Astrocyte (in vitro differentiated cells and primary cell): ENCODE measurements around the gene NBDY. TPM values are rescaled to one million over a fixed set of nuclear protein-coding genes. Genes with fewer than 3 reads are reported as not detected.

Source experiments
- DNase-seq: peaks from one replicate; pipeline ENCODE4 v3.0.0-alpha.2; 2010; ENCODE audit warnings: low read depth
- FAIRE-seq: peaks from 2 replicates; lab custom pipeline; 2011; peaks lifted over from hg19 to GRCh38; lab: Jason Lieb, UNC
- H2AFZ ChIP-seq: 2 replicates; pipeline ENCODE4 v1.6.0; 2012; ENCODE audit warnings: low read depth, low read length, inconsistent platforms
- H3K27ac ChIP-seq: 2 replicates; pipeline ENCODE4 v1.5.1; 2011; ENCODE audit warnings: low read depth, low read length, inconsistent platforms
- H3K27me3 ChIP-seq: 2 replicates; pipeline ENCODE4 v1.6.0; 2011; ENCODE audit warnings: low read length, inconsistent platforms; ENCODE audit not compliant: insufficient read depth
- H3K36me3 ChIP-seq: 2 replicates; pipeline ENCODE4 v1.5.1; 2011; ENCODE audit warnings: low read length, inconsistent platforms; ENCODE audit not compliant: insufficient read depth
- H3K4me1 ChIP-seq: 2 replicates; pipeline ENCODE4 v1.5.1; 2011; ENCODE audit warnings: low read length, inconsistent platforms; ENCODE audit not compliant: insufficient read depth
- H3K4me2 ChIP-seq: 2 replicates; pipeline ENCODE4 v1.6.0; 2012; ENCODE audit warnings: low read length, inconsistent platforms
- H3K4me3 ChIP-seq: 2 replicates; pipeline ENCODE4 v1.5.1; 2011; ENCODE audit warnings: low read depth, mild to moderate bottlenecking, low read length, inconsistent platforms; ENCODE audit not compliant: insufficient read depth
- H3K79me2 ChIP-seq: 2 replicates; pipeline ENCODE4 v1.6.0; 2012; ENCODE audit warnings: mild to moderate bottlenecking, low read length, inconsistent platforms; ENCODE audit not compliant: insufficient read depth
- H3K9ac ChIP-seq: 2 replicates; pipeline ENCODE4 v1.6.0; 2012; ENCODE audit warnings: mild to moderate bottlenecking, low read length, inconsistent platforms
- H3K9me3 ChIP-seq: 2 replicates; pipeline ENCODE4 v1.5.1; 2012; ENCODE audit warnings: low read depth, mild to moderate bottlenecking, low read length, inconsistent platforms; ENCODE audit not compliant: insufficient read depth
- H4K20me1 ChIP-seq: 2 replicates; pipeline ENCODE4 v1.6.0; 2012; ENCODE audit warnings: low read length, inconsistent platforms; ENCODE audit not compliant: insufficient read depth
- H3K27ac Mint-ChIP-seq: one replicate; pipeline ENCODE4 v1.8.0; 2021; ENCODE audit warnings: mild to moderate bottlenecking, mixed read lengths; ENCODE audit not compliant: unreplicated experiment
- H3K27me3 Mint-ChIP-seq: one replicate; pipeline ENCODE4 v1.8.0; 2021; ENCODE audit warnings: low read depth, mixed read lengths; ENCODE audit not compliant: unreplicated experiment
- H3K36me3 Mint-ChIP-seq: one replicate; pipeline ENCODE4 v1.8.0; 2021; ENCODE audit warnings: low read depth, mixed read lengths; ENCODE audit not compliant: unreplicated experiment
- H3K4me1 Mint-ChIP-seq: one replicate; pipeline ENCODE4 v1.8.0; 2021; ENCODE audit warnings: low read depth, mixed read lengths; ENCODE audit not compliant: unreplicated experiment
- H3K4me3 Mint-ChIP-seq: one replicate; pipeline ENCODE4 v1.8.0; 2021; ENCODE audit warnings: mild to moderate bottlenecking, moderate library complexity, mixed read lengths; ENCODE audit not compliant: unreplicated experiment
- H3K9me3 Mint-ChIP-seq: one replicate; pipeline ENCODE4 v1.8.0; 2021; ENCODE audit warnings: mild to moderate bottlenecking, mixed read lengths; ENCODE audit not compliant: unreplicated experiment
- EZH2 ChIP-seq: IDR thresholded peaks from 2 replicates; pipeline ENCODE4 v1.6.1; 2012; ENCODE audit warnings: mild to moderate bottlenecking, low read length, inconsistent platforms; ENCODE audit not compliant: insufficient read depth
- total RNA-seq: library from RNA; stranded (reverse); gene quantifications from 2 replicates; pipeline ENCODE4 v1.2.1, GENCODE V29; 2021
- TF ChIP-seq, protein P1 (sequence below): IDR thresholded peaks from 2 replicates; pipeline ENCODE4 v1.5.1; 2011; ENCODE audit warnings: low read depth, mild to moderate bottlenecking, inconsistent platforms, low read length, moderate library complexity; ENCODE audit not compliant: insufficient read depth

NBDY gene
- total RNA-seq, 1 donor from 2014 or later: 86.9 TPM

DNA sequence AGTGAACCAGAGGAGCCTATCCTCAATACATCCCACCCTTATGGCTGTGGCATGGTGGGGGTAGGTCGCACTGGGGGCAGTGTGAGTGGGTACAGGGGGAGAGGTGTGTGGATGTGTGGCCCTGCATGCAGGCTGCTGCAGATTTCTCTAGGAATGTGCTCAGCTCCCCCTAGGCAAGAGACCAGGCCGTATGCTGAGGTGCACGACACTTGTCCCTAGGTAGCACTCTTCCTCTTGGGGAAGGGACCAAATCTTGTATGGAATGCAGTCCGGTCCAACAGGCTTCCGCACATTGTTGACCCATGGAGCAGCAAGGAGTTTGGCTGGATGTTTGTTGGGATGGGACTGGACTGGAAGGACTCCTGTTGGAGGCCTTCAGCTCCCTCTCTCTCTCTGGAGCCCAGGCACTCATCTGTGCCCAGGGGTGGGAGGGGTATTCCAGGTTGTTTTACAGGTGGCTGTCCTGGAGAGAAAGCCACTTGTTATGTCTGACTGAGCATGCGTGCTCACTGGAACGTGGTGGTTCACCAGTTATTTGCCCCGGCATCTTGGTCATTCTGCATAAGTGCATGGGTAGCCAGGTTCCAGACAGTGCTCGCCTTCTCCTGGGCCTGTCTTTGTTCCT, 55.1 kb downstream of the NBDY start:
- H3K4me3 ChIP-seq: no peak overlapping the region
- H3K9me3 ChIP-seq: no peaks in the 10 kb centered on the region
- H3K9ac ChIP-seq: no peak overlapping the region
- peaks cover 7% of the 10 kb centered on the region for H4K20me1 ChIP-seq
- no peaks in the 10 kb centered on the region for H3K36me3 ChIP-seq
- H2AFZ ChIP-seq: no peak overlapping the region
- no peaks in the 10 kb centered on the region for H3K4me1 ChIP-seq
- TF ChIP-seq, protein P1, sequence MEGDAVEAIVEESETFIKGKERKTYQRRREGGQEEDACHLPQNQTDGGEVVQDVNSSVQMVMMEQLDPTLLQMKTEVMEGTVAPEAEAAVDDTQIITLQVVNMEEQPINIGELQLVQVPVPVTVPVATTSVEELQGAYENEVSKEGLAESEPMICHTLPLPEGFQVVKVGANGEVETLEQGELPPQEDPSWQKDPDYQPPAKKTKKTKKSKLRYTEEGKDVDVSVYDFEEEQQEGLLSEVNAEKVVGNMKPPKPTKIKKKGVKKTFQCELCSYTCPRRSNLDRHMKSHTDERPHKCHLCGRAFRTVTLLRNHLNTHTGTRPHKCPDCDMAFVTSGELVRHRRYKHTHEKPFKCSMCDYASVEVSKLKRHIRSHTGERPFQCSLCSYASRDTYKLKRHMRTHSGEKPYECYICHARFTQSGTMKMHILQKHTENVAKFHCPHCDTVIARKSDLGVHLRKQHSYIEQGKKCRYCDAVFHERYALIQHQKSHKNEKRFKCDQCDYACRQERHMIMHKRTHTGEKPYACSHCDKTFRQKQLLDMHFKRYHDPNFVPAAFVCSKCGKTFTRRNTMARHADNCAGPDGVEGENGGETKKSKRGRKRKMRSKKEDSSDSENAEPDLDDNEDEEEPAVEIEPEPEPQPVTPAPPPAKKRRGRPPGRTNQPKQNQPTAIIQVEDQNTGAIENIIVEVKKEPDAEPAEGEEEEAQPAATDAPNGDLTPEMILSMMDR: no peak
- TF ChIP-seq EZH2: no peak
- no peak for DNase-seq
- H3K4me1 Mint-ChIP-seq: peaks cover 8% of the 10 kb centered on the region
- no peaks in the 10 kb centered on the region for H3K79me2 ChIP-seq
- H3K27me3 Mint-ChIP-seq: no peaks in the 10 kb centered on the region
- H3K27me3 ChIP-seq: no peaks in the 10 kb centered on the region
- FAIRE-seq: no peak
- H3K27ac Mint-ChIP-seq: no peak overlapping the region
- peaks cover 4% of the 10 kb centered on the region for H3K36me3 Mint-ChIP-seq
- no peaks in the 10 kb centered on the region for H3K9me3 Mint-ChIP-seq
- H3K4me2 ChIP-seq: no peak overlapping the region
- no peak overlapping the region for H3K4me3 Mint-ChIP-seq
- no peak overlapping the region for H3K27ac ChIP-seq

DNA sequence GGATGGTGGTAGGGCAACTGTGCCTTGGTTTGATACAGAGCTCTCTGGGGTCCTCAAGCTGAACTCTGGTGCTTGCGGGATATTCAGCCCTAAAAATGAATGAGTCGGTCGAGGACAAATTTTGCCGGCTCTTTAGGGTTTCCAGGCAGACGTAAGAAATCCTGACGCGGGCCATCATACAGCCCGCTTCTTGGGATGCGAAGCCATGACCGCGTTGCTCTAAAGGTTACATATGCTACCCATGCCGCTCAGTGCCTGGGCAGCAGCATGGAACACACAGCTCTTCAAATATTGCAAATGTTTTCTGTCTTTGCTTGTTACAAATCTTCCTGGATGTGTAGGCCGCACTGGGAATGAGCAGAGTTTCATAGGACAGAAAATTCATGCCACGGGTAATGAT, 55.6 kb downstream of the NBDY start:
- peaks cover 4% of the 10 kb centered on the region for H3K36me3 Mint-ChIP-seq
- no peaks in the 10 kb centered on the region for H3K9me3 Mint-ChIP-seq

DNA sequence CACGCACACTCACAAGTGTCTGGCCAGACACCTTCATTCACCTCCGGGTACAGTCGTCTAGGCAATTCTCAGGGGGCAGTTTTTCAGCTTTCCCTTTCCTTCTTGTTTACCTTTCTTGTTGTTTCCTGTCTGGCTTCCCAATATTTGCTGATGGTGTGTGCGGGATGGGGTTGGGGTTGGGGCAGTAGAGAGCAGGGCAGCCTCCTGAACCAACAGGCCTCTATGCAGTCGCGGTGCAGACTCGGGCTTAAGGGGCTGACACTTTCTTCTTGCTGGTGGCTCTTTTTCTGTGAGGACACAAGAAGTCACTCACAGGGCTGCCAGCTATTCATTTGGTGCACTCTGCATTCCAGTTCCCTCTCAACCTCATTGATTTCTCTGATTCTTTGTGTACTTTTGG, 56.4 kb downstream of the NBDY start:
- Mint-ChIP-seq H3K27ac (no peak overlapping the region), H3K36me3 (peaks cover 4% of the 10 kb centered on the region), H3K9me3 (no peaks in the 10 kb centered on the region), H3K4me1 (peaks cover 8% of the 10 kb centered on the region), H3K27me3 (no peaks in the 10 kb centered on the region), H3K4me3 (no peak overlapping the region)
- Histone ChIP-seq H4K20me1 (peaks cover 7% of the 10 kb centered on the region), H3K4me3 (no peak overlapping the region), H3K27me3 (no peaks in the 10 kb centered on the region), H3K36me3 (no peaks in the 10 kb centered on the region), H3K27ac (no peak overlapping the region), H2AFZ (no peak overlapping the region), H3K79me2 (no peaks in the 10 kb centered on the region), H3K4me1 (no peaks in the 10 kb centered on the region), H3K4me2 (no peak overlapping the region), H3K9me3 (no peaks in the 10 kb centered on the region), H3K9ac (no peak overlapping the region)
- TF ChIP-seq EZH2: no peak
- TF ChIP-seq, protein P1: no peak
- no peak for FAIRE-seq
- DNase-seq: no peak

More for the DNA sequence above, 55.6 kb downstream of the NBDY start:
- Mint-ChIP-seq H3K4me3 (no peak overlapping the region), H3K4me1 (peaks cover 8% of the 10 kb centered on the region), H3K27me3 (no peaks in the 10 kb centered on the region), H3K27ac (no peak overlapping the region)
- FAIRE-seq: no peak
- Histone ChIP-seq H3K4me3 (no peak overlapping the region), H3K79me2 (no peaks in the 10 kb centered on the region), H3K27me3 (no peaks in the 10 kb centered on the region), H2AFZ (no peak overlapping the region), H4K20me1 (peaks cover 7% of the 10 kb centered on the region), H3K4me2 (no peak overlapping the region), H3K27ac (no peak overlapping the region), H3K36me3 (no peaks in the 10 kb centered on the region), H3K4me1 (no peaks in the 10 kb centered on the region), H3K9me3 (no peaks in the 10 kb centered on the region), H3K9ac (no peak overlapping the region)
- no peak for TF ChIP-seq EZH2
- TF ChIP-seq, protein P1: no peak
- DNase-seq: no peak
